B cell (primary cell): ENCODE measurements around the gene MRPL36.

Experiments
- EZH2 ChIP-seq: IDR thresholded peaks from 2 replicates; pipeline ENCODE4 v1.6.1; 2012; ENCODE audit warnings: borderline replicate concordance, low read depth, mild to moderate bottlenecking, moderate library complexity, low read length; ENCODE audit not compliant: insufficient read depth, poor library complexity, severe bottlenecking
- TF ChIP-seq, protein P1 (sequence below): fragments of 200-600 bp; IDR thresholded peaks from one replicate; pipeline ENCODE4 v1.8.0; 2022; ENCODE audit warnings: antibody characterized with exemption, mild to moderate bottlenecking

DNA sequence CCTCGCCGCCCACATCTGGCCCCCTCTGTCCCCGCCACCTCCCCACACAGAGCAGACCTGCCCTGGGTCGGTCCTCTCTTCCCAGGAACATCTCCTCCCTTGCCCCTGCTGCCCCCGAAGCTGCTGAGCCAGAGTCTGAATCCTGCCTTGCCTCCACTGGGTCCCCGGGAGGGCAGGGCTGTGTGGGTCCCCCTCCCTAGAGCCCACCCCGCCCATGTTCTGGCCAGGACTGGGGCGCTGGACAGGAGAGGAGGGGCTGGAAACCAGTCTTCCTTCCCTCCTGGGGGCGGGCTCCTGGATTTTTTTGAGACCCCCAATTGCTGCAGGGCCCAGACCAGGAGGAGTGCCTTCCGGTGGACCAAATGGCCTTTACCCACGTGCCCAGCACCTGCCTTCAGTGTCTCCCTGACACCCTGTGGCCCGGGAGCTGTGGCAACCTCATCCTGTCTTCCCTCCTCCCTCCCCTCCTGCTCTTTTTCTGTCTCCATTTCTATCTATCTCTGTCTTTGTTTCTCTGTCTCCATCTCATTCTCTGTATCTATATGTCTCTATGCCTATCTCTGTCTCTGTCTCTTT, 12.1 kb downstream of the MRPL36 start:
- TF ChIP-seq, protein P1, sequence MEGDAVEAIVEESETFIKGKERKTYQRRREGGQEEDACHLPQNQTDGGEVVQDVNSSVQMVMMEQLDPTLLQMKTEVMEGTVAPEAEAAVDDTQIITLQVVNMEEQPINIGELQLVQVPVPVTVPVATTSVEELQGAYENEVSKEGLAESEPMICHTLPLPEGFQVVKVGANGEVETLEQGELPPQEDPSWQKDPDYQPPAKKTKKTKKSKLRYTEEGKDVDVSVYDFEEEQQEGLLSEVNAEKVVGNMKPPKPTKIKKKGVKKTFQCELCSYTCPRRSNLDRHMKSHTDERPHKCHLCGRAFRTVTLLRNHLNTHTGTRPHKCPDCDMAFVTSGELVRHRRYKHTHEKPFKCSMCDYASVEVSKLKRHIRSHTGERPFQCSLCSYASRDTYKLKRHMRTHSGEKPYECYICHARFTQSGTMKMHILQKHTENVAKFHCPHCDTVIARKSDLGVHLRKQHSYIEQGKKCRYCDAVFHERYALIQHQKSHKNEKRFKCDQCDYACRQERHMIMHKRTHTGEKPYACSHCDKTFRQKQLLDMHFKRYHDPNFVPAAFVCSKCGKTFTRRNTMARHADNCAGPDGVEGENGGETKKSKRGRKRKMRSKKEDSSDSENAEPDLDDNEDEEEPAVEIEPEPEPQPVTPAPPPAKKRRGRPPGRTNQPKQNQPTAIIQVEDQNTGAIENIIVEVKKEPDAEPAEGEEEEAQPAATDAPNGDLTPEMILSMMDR = no peak
- TF ChIP-seq EZH2 = no peak
